OCI-LY7 (cell line): ENCODE measurements around the gene PDHX. TPM values are rescaled to one million over a fixed set of nuclear protein-coding genes. Genes with fewer than 3 reads are reported as not detected.

Experiments
- BruUV-seq: library from RNA; stranded (reverse); fragments of 400-500 nt; replicated peaks from 2 replicates; lab custom pipeline; 2021; lab: Mats Ljungman, UMichigan
- CTCF ChIA-PET: fragments of 300-600 bp; sonication (Branson Sonifier 250); formaldehyde crosslinking; loops from one replicate; lab custom pipeline; 2022; ENCODE audit warnings: antibody characterized with exemption; ENCODE audit not compliant: unreplicated experiment; lab: Charles Lee
- POLR2A ChIA-PET: fragments of 300-600 bp; sonication (Branson Sonifier 250); formaldehyde crosslinking; loops from one replicate; lab custom pipeline; 2022; ENCODE audit warnings: antibody characterized with exemption; lab: Charles Lee
- DNase-seq: peaks from one replicate; pipeline ENCODE4 v3.0.0-alpha.2; 2015; ENCODE audit warnings: low spot score
- H2AFZ ChIP-seq: fragments of 200-600 bp; sonication (generic), shearing (Covaris generic); 2 replicates; pipeline ENCODE4 v1.6.1; 2014; ENCODE audit warnings: mild to moderate bottlenecking, antibody characterized with exemption, low read length, moderate library complexity
- H3K27ac ChIP-seq: fragments of 200-600 bp; sonication (generic); 2 replicates; pipeline ENCODE4 v1.5.1; 2014; ENCODE audit warnings: mixed run types, low read depth, mild to moderate bottlenecking, moderate library complexity, low read length, inconsistent platforms; ENCODE audit not compliant: poor library complexity, severe bottlenecking
- H3K36me3 ChIP-seq: fragments of 200-600 bp; sonication (generic); 2 replicates; pipeline ENCODE4 v1.6.1; 2014; ENCODE audit warnings: mild to moderate bottlenecking, antibody characterized with exemption, low read length, moderate library complexity, mixed read lengths; ENCODE audit not compliant: insufficient read depth
- H3K4me1 ChIP-seq: fragments of 200-600 bp; sonication (generic); 2 replicates; pipeline ENCODE4 v1.5.1; 2014; ENCODE audit warnings: mild to moderate bottlenecking, low read length; ENCODE audit not compliant: insufficient read depth, poor library complexity, severe bottlenecking
- H3K4me2 ChIP-seq: fragments of 200-600 bp; sonication (generic); 2 replicates; pipeline ENCODE4 v1.6.1; 2014; ENCODE audit warnings: mild to moderate bottlenecking, low read length
- H3K4me3 ChIP-seq: fragments of 200-600 bp; sonication (generic); 2 replicates; pipeline ENCODE4 v1.5.1; 2014; ENCODE audit warnings: mild to moderate bottlenecking, low read depth, low read length; ENCODE audit not compliant: poor library complexity, severe bottlenecking
- H3K79me2 ChIP-seq: fragments of 200-600 bp; sonication (generic); 2 replicates; pipeline ENCODE4 v1.6.1; 2016; ENCODE audit warnings: low read depth, mild to moderate bottlenecking, low read length, moderate library complexity, mixed read lengths; ENCODE audit not compliant: insufficient read depth
- H3K9me2 ChIP-seq: fragments of 200-600 bp; sonication (generic); 2 replicates; pipeline ENCODE4 v1.6.1; 2016; ENCODE audit warnings: mild to moderate bottlenecking, low read length, mixed read lengths; ENCODE audit not compliant: insufficient read depth
- H3K9me3 ChIP-seq: fragments of 200-600 bp; sonication (generic); 2 replicates; pipeline ENCODE4 v1.6.1; 2014; ENCODE audit warnings: mild to moderate bottlenecking, mixed run types, low read length, mixed read lengths
- H4K20me1 ChIP-seq: fragments of 200-600 bp; sonication (generic); 2 replicates; pipeline ENCODE4 v1.6.1; 2014; ENCODE audit warnings: mild to moderate bottlenecking, antibody characterized with exemption, low read length, moderate library complexity, mixed read lengths; ENCODE audit not compliant: insufficient read depth
- CTCF ChIP-seq: fragments of 200-600 bp; sonication (generic); conservative IDR thresholded peaks from 2 replicates; pipeline ENCODE4 v1.5.1; 2014; ENCODE audit warnings: mild to moderate bottlenecking, antibody characterized with exemption, low read length, moderate library complexity, mixed read lengths
- EZH2phosphoT487 ChIP-seq: fragments of 200-600 bp; sonication (generic); IDR thresholded peaks from 2 replicates; pipeline ENCODE4 v1.6.1; 2018; ENCODE audit warnings: low read depth, borderline replicate concordance, mild to moderate bottlenecking, mixed run types, antibody characterized with exemption, low read length, moderate library complexity, mixed read lengths
- intact Hi-C: fragments of 100-400 bp; cut with micrococcal nuclease; formaldehyde crosslinking; loops from one replicate; pipeline ENCODE4 v1.10.0; 2022; ENCODE audit not compliant: unreplicated experiment
- total RNA-seq, 2 experiments: library from RNA; depleted of rRNA in 1 of 2; stranded (reverse); fragments of >200 nt in 1 of 2; shearing (Covaris generic) in 1 of 2; gene quantifications; 2 replicates each; pipeline ENCODE4 v1.2.3, GENCODE V29; 2014 to 2022

PDHX gene
- total RNA-seq, 2 experiments from 2014 or later = 18.0 to 50.9 TPM

GRCh38 chr11:34994854-34995253, 78.4 kb downstream of the PDHX start:
- no TSS peak for BruUV-seq
- Histone ChIP-seq H2AFZ (no peak overlapping the region), H3K4me3 (no peak overlapping the region), H4K20me1 (no peaks in the 10 kb centered on the region), H3K79me2 (no peaks in the 10 kb centered on the region), H3K9me3 (no peaks in the 10 kb centered on the region), H3K9me2 (no peaks in the 10 kb centered on the region), H3K27ac (no peak overlapping the region), H3K4me2 (no peak overlapping the region), H3K4me1 (no peaks in the 10 kb centered on the region), H3K36me3 (no peaks in the 10 kb centered on the region; the same call in 1 of the 2 replicates)
- intact Hi-C loops = loop anchor here (5.0 kb wide), 3 partner anchors 62 to 312 kb away; no protein-coding TSS in a partner anchor
- TF ChIP-seq EZH2phosphoT487 (no peak), CTCF (no peak)
- DNase-seq = no peak
- ChIA-PET POLR2A (interaction anchor here (0.6 to 1.3 kb wide), 4 partner anchors 9 to 67 kb away, joined by 3 to 7 read pairs (median 3); no protein-coding TSS in a partner anchor), CTCF (no interaction called here)

GRCh38 chr11:34996958-34997357, 80.5 kb downstream of the PDHX start:
- H2AFZ ChIP-seq = no peak overlapping the region
- H3K9me3 ChIP-seq = no peaks in the 10 kb centered on the region
- no peak overlapping the region for H3K27ac ChIP-seq
- TF ChIP-seq CTCF = no peak
- no peak for TF ChIP-seq EZH2phosphoT487
- no TSS peak for BruUV-seq
- ChIA-PET POLR2A (no interaction called here), CTCF (no interaction called here)
- H3K79me2 ChIP-seq = no peaks in the 10 kb centered on the region
- H3K4me2 ChIP-seq = no peak overlapping the region
- H3K4me1 ChIP-seq = no peaks in the 10 kb centered on the region
- no peaks in the 10 kb centered on the region for H3K9me2 ChIP-seq
- no peak overlapping the region for H3K4me3 ChIP-seq
- H4K20me1 ChIP-seq = no peaks in the 10 kb centered on the region
- no peak for DNase-seq
- H3K36me3 ChIP-seq = no peaks in the 10 kb centered on the region
- intact Hi-C loops = loop anchor here (5.0 kb wide), 3 partner anchors 60 to 310 kb away; no protein-coding TSS in a partner anchor

- no peak overlapping the region for H3K4me3 ChIP-seq
- H3K27ac ChIP-seq = no peak overlapping the region
- no peaks in the 10 kb centered on the region for H3K9me2 ChIP-seq
- no peaks in the 10 kb centered on the region for H3K4me1 ChIP-seq
- peak; percentile 34 for DNase-seq
- POLR2A ChIA-PET = no interaction called here
- TF ChIP-seq EZH2phosphoT487 (no peak), CTCF (peak; percentile 94)
- H4K20me1 ChIP-seq = no peaks in the 10 kb centered on the region
- no peak overlapping the region for H2AFZ ChIP-seq
- H3K9me3 ChIP-seq = no peaks in the 10 kb centered on the region
- BruUV-seq = no TSS peak
- intact Hi-C loops = loop anchor here (1.0 to 5.0 kb wide), 6 partner anchors 59 to 394 kb away; no protein-coding TSS in a partner anchor
- no peak overlapping the region for H3K4me2 ChIP-seq
- CTCF ChIA-PET = no interaction called here
- H3K36me3 ChIP-seq = no peaks in the 10 kb centered on the region
- H3K79me2 ChIP-seq = no peaks in the 10 kb centered on the region
Measured at GRCh38 chr11:34997952-34998528, 81.6 kb downstream of the PDHX start.
